ENCODE measurements around the gene RUSC1. TPM values are rescaled to one million over a fixed set of nuclear protein-coding genes. Genes with fewer than 3 reads are reported as not detected.

The RUSC1 gene
- total RNA-seq, 1 experiment from 2014 or later = 66.9 TPM

DNA sequence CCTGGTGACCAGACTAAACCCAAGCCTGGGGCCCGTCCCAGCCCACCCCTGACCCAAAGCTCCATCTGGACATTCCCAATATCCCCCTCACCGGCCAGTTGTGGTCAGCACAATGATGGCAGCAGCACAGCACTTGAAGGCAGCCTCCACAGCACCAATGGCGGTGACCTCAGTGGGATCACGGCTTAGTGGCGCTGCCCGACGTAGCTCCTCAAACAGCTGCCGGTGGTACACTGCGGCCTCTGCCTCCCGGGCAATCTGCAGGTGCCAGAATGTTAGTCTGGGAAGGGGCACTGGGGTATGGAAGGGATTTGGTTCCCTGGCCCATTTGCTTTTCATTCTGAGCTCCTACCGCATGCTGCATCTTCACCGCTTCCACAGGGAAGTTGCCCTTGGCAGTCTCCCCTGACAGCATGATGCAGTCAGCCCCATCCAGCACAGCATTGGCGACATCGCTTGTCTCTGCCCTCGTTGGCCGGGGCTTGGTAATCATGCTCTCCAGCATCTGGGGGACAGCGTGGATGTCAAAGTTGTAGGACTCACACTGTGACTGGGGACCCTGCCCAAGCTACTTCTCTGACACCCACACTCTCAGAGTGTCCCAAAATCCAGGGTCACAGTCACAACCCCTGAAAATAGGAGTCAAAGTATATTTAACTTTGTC lies 27.5 kb upstream of the RUSC1 start:
- Histone ChIP-seq H2BK120ac (ENCODE audit: low read depth, low read length, poor library complexity, severe bottlenecking) (no peak overlapping the region), H3K9me3 (ENCODE audit: control insufficient read depth, low read depth, low read length) (no peaks in the 10 kb centered on the region), H4K5ac (ENCODE audit: insufficient read length, low read depth, low read length) (no peak overlapping the region), H2AFZ (ENCODE audit: low read length) (no peak overlapping the region), H4K91ac (ENCODE audit: insufficient read length, low read depth, low read length) (no peak overlapping the region), H3K4me1 (ENCODE audit: insufficient read depth, low read length) (no peaks in the 10 kb centered on the region; the same call in 1 of the 2 replicates), H3K27ac (ENCODE audit: insufficient read length, low read depth, low read length) (no peak overlapping the region), H3K56ac (ENCODE audit: insufficient read length, low read depth, low read length) (no peak overlapping the region), H3K14ac (ENCODE audit: insufficient read depth, low read length) (no peak overlapping the region; the same call in 1 of the 2 replicates), H2BK12ac (ENCODE audit: insufficient read length, low read depth, low read length) (no peak overlapping the region), H3K79me1 (ENCODE audit: insufficient read depth, low read depth, low read length, poor library complexity, severe bottlenecking) (no peaks in the 10 kb centered on the region), H3K79me2 (ENCODE audit: insufficient read depth, low read length) (no peaks in the 10 kb centered on the region), H2BK20ac (ENCODE audit: low read depth, low read length, poor library complexity, severe bottlenecking) (no peak overlapping the region), H3K18ac (ENCODE audit: insufficient read length, low read depth, low read length) (no peak overlapping the region), H3K4ac (ENCODE audit: low read depth, low read length) (no peak overlapping the region), H2AK5ac (ENCODE audit: insufficient read length, low read length) (no peak overlapping the region), H2BK15ac (ENCODE audit: low read depth, low read length) (no peak overlapping the region), H4K20me1 (ENCODE audit: control insufficient read depth, insufficient read depth, insufficient read length) (no peaks in the 10 kb centered on the region), H4K8ac (replicated peaks; ENCODE audit: insufficient read length, low read depth, low read length) (no peak overlapping the region), H3K27me3 (ENCODE audit: insufficient read depth, low read length) (no peaks in the 10 kb centered on the region; the same call in 1 of the 2 replicates), H3K4me2 (ENCODE audit: insufficient read depth, insufficient read length, low read length) (no peak overlapping the region), H3K23ac (ENCODE audit: insufficient read length, low read depth, low read length) (no peak overlapping the region), H3T11ph (ENCODE audit: low read length) (no peak overlapping the region), H3K9ac (ENCODE audit: extremely low read depth, insufficient read length, low read length) (no peak overlapping the region), H3K23me2 (ENCODE audit: insufficient read length, low read depth, low read length, poor library complexity, severe bottlenecking) (peaks cover 12% of the 10 kb centered on the region), H2BK5ac (ENCODE audit: insufficient read length, low read length) (no peak overlapping the region)
- WGBS (ENCODE audit: extremely low coverage, insufficient read length, low lambda C conversion rate) = no CpG with 5 or more reads among the region's 17 CpGs
- H3K4me1 Mint-ChIP-seq = peaks cover 12 to 23% of the 10 kb centered on the region in 2 experiments
- H3K9me3 Mint-ChIP-seq = no peaks in the 10 kb centered on the region
- H3K4me3 Mint-ChIP-seq = no peak overlapping the region
- peaks cover 18% of the 10 kb centered on the region for H3K27me3 Mint-ChIP-seq (ENCODE audit: low read depth)
- H3K27ac Mint-ChIP-seq = no peak overlapping the region
- DNase-seq = no peak
- TF ChIP-seq, protein P1, sequence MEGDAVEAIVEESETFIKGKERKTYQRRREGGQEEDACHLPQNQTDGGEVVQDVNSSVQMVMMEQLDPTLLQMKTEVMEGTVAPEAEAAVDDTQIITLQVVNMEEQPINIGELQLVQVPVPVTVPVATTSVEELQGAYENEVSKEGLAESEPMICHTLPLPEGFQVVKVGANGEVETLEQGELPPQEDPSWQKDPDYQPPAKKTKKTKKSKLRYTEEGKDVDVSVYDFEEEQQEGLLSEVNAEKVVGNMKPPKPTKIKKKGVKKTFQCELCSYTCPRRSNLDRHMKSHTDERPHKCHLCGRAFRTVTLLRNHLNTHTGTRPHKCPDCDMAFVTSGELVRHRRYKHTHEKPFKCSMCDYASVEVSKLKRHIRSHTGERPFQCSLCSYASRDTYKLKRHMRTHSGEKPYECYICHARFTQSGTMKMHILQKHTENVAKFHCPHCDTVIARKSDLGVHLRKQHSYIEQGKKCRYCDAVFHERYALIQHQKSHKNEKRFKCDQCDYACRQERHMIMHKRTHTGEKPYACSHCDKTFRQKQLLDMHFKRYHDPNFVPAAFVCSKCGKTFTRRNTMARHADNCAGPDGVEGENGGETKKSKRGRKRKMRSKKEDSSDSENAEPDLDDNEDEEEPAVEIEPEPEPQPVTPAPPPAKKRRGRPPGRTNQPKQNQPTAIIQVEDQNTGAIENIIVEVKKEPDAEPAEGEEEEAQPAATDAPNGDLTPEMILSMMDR (conservative IDR thresholded peaks at IDR 0.05) = no peak
- peaks cover 0 to 5% (median 0%) of the 10 kb centered on the region in 3 experiments; a peak in 1 of 7 replicates for H3K36me3 Mint-ChIP-seq (ENCODE audit: insufficient read depth in 1 of 3, low read depth in 3 of 3)
